SK-N-DZ (cell line): ENCODE results near the gene SEMA3F.

Experiments used
- DNase-seq: peaks from one replicate; pipeline ENCODE4 v3.0.0-alpha.2; 2015; ENCODE audit warnings: low spot score

SEMA3F gene

GRCh38 chr3:50170689-50171088 is 15.6 kb downstream of the SEMA3F start:
- DNase-seq: no peak

- no peak for DNase-seq
Measured at GRCh38 chr3:50171540-50172301, 16.6 kb downstream of the SEMA3F start.

GRCh38 chr3:50172626-50173220 is 17.6 kb downstream of the SEMA3F start:
- DNase-seq: no peak

GRCh38 chr3:50173685-50174516 is 18.8 kb downstream of the SEMA3F start:
- no peak for DNase-seq

DNA sequence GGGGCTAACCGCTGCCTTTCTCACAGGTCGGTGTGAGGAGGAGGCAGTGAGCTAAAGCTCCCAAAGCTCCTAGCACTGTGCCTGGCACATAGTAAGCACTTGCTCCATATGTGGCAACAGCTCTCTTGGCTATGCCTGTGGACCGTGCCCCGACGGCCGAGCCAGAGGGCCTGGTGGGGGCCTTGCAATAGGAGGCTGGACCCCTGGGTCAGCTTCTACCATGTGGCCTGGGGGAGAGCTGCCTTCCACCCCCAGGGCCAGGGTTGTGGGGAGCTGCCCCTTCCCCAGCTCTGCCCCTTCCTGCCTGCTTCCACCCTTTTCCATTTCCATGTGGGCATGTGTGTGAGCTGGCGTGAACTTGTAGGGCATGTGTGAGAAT is 19.4 kb downstream of the SEMA3F start:
- DNase-seq: no peak

DNA sequence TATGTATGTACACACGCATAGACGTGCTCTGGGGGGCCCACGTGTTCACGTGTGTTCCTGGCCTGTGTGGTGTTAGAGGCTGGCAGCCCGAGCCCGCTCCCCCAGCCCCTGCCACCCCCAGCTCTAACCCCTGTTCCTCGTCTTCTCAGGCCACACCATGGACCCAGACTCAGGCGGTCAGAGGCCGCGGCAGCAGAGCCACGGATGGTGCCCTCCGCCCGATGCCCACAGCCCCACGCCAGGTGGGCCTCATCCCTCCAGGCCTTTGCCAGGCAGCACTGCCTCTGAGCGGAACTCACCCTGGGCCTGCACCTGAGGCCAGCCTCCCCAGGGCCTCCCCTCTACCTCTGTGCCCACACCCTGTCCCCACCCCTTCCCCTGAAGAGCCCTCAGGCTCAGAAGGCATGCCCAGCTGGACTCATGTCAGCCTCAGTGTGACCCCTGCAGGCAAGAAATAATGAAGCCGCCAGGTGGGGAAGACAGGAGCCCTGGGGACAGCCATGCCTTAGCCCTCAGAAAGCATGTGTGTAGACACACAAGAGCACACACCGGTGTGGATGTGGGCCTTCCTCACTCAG is 19.9 kb downstream of the SEMA3F start:
- no peak for DNase-seq

GRCh38 chr3:50177346-50177745 is 22.2 kb downstream of the SEMA3F start:
- no peak for DNase-seq

DNA sequence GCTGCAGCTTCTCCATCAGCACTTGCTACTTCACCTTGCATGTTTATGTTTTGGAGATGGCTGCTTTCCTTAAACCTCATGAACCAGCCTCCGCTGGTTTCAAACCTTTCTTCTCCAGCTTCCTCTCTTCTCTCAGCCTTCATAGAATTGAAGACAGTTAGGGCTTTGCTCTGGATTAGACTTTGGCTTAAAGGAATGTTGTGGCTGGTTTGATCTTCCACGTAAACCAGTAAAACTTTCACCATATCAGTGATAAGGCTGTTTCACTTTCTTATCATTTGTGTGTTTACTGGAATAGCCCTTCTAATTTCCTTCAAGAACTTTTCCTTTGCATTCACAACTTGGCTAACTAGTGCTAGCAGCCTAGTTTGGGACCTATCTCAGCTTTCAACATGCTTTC is 24.6 kb downstream of the SEMA3F start:
- no peak for DNase-seq

DNA sequence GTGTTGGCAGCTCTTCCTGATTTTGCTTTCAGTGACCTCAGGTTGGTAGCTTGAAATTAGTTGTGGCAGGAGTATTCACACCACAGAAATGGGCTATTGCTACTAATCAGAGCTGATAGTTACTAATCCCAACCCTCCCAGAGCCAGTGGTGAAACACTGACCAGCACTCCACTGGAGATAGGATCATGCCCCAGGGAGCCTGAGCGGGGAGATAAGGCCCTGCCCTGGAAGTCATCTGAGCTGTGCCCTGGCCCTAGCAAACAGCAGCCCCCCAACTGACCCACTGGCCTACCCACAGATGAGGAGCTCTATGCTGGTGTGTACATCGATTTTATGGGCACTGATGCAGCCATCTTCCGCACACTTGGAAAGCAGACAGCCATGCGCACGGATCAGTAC is 26.9 kb downstream of the SEMA3F start:
- DNase-seq: no peak

GRCh38 chr3:50182533-50183099 is 27.5 kb downstream of the SEMA3F start:
- DNase-seq: no peak

GRCh38 chr3:50183755-50184154 is 28.6 kb downstream of the SEMA3F start:
- DNase-seq: no peak

- no peak for DNase-seq
Measured at GRCh38 chr3:50184242-50184978, 29.3 kb downstream of the SEMA3F start.

- no peak for DNase-seq
Measured at GRCh38 chr3:50185230-50185629, 30.1 kb downstream of the SEMA3F start.

GRCh38 chr3:50186096-50186495 is 31.0 kb downstream of the SEMA3F start:
- no peak for DNase-seq

DNA sequence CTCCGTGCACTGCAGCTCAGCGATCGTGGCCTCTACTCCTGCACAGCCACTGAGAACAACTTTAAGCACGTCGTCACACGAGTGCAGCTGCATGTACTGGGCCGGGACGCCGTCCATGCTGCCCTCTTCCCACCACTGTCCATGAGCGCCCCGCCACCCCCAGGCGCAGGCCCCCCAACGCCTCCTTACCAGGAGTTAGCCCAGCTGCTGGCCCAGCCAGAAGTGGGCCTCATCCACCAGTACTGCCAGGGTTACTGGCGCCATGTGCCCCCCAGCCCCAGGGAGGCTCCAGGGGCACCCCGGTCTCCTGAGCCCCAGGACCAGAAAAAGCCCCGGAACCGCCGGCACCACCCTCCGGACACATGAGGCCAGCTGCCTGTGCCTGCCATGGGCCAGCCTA is 32.6 kb downstream of the SEMA3F start:
- DNase-seq: no peak

DNA sequence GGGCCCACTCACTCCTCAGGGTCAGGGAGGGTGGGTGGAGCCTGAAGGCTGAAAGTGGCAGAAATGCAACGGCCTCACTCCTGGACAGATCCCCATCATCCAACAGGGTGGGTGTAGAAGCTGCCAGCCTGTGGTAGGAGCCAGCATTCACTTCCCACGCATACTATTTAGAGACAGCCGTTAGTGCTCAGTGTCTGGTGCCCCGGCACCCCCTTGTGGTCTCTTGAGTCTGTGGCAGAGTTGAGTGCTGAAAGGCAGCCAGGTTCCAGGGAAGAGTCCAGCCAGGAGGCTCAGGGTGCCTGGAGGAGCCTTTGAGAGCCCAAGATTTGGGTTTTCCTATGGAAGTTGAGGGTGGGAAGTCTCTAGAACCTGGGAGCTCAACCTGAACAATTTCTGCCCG is 34.1 kb downstream of the SEMA3F start:
- DNase-seq: peak; percentile 73

DNA sequence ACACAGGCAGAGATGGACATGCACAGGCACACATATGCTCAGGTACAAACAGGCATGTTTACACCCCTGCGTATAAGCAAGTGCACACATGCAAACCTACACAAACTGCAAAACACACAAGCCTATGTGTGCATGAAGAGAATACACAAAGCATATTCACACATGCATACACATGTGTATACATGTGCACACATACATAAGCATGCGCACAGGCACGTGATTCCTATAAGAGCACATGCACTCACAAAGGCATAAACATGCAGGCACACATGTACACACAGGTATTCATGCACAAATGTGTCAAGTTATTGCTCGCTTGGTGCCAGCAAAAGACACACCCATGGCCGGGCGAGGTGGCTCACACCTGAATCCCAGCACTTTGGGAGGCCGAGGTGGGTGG is 34.9 kb downstream of the SEMA3F start:
- DNase-seq: no peak

GRCh38 chr3:50190936-50191660 is 36.0 kb downstream of the SEMA3F start, which contains the start of gene GNAT1:
Gene GNAT1 (plus strand): TSS chr3:50191610. CDS start chr3:50191726, 116 bp downstream.
- DNase-seq: no peak

DNA sequence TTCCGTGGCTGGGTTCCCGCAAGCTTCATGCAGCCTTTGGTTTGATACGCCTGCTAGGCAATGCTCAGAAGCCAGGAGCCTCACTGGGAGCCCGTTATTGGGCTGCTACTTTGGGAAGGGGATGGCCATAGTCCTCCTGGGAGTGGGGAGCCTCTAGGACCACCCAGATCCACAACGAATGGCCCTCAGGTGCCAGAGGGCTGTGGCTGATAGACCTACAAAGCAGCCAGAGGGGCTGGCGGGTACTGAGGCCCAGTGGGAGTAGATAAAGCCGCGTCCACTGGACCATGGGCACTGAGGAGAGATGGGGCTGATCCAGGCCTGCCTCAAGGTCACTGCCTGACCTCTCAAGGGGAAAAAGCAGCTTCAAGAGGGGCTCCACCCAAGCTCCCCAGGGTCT is 37.0 kb downstream of the SEMA3F start:
- no peak for DNase-seq

DNA sequence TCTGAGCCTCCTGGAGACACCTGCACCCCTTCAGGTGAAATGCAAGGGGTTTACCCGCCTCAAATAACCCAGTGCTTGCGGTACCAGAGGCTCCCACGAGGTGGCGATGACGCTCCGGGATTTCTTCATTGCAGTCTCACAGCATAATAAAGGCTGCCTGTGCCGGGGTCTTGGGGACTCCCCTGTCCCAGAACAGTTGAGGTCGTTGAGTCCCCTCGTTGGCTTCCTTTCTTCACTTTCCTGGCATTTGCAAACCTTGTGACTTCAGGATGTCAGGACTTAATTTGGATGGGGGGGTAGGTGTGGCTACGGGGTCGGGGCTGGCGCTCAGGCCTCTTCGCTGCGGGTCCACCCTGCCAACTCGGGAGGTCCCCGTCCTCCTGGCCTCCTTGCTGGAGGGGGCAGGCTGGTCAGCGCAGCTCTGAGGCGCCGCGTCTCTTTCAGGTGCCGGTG is 37.6 kb downstream of the SEMA3F start:
- DNase-seq: peak; percentile 68
